Kidney (tissue), 14 donors: Measurements from ENCODE around the gene STAG2. TPM values are rescaled to one million over a fixed set of nuclear protein-coding genes. Genes with fewer than 3 reads are reported as not detected.

Experiments used
- DNase-seq, 5 donors: peaks; one replicate each; pipeline ENCODE4 v3.0.0-alpha.2; 2013 to 2020
- FAIRE-seq: peaks from 2 replicates; lab custom pipeline; 2012; peaks lifted over from hg19 to GRCh38; lab: Jason Lieb, UNC
- H3K27ac ChIP-seq, 2 donors: one replicate each; pipeline ENCODE4 v1.7.0; 2013; ENCODE audit warnings: low read depth in 2 of 2, low read length in 2 of 2, inconsistent platforms in 1 of 2
- H3K27me3 ChIP-seq: one replicate; pipeline ENCODE4 v1.7.1; 2013; ENCODE audit warnings: low read length, inconsistent platforms; ENCODE audit not compliant: control insufficient read depth, insufficient read depth
- H3K36me3 ChIP-seq, 3 donors: one replicate each; pipeline versions ENCODE4 v1.7.0 to v1.7.1; 2013; ENCODE audit warnings: low read length in 3 of 3, control low read depth in 1 of 3, inconsistent platforms in 1 of 3; ENCODE audit not compliant: insufficient read depth in 3 of 3, control insufficient read depth in 2 of 3
- H3K4me1 ChIP-seq, 3 donors: one replicate each; pipeline versions ENCODE4 v1.7.0 to v1.7.1; 2013; ENCODE audit warnings: low read length in 3 of 3, inconsistent platforms in 1 of 3, low read depth in 1 of 3; ENCODE audit not compliant: control insufficient read depth in 2 of 3, insufficient read depth in 2 of 3
- H3K4me3 ChIP-seq, 3 donors: one replicate each; pipeline versions ENCODE4 v1.7.0 to v1.8.1; 2013; ENCODE audit warnings: low read length in 3 of 3, control low read depth in 1 of 3, inconsistent platforms in 1 of 3
- H3K9ac ChIP-seq, 3 donors: one replicate each; pipeline versions ENCODE4 v1.7.0 to v1.7.1; 2013; ENCODE audit warnings: low read length in 3 of 3, control low read depth in 1 of 3, inconsistent platforms in 1 of 3
- H3K9me3 ChIP-seq, 3 donors: one replicate each; pipeline versions ENCODE4 v1.7.0 to v1.7.1; 2013; ENCODE audit warnings: low read length in 3 of 3, control low read depth in 1 of 3, inconsistent platforms in 1 of 3; ENCODE audit not compliant: control insufficient read depth in 2 of 3, insufficient read depth in 1 of 3
- CTCF ChIP-seq: IDR thresholded peaks from 3 replicates; pipeline ENCODE4 v1.5.1; 2012; ENCODE audit warnings: mild to moderate bottlenecking, moderate library complexity, borderline replicate concordance; ENCODE audit not compliant: insufficient read depth; ENCODE audit errors: extremely low read depth
- intact Hi-C: fragments of 100-400 bp; cut with DNase I; formaldehyde crosslinking; loops from one replicate; pipeline ENCODE4 v1.11.1; 2022
- polyA plus RNA-seq: library from polyadenylated mRNA; stranded (reverse); fragments of 350-450 nt; fragmentation: Illumina TruSeq; extraction: RNeasy Lipid Tissue Mini Kit (QIAGEN cat#74804); gene quantifications from one replicate; pipeline ENCODE4 v1.2.3, GENCODE V29; 2014; ENCODE audit warnings: low read depth, low replicate concordance; ENCODE audit not compliant: insufficient read depth
- total RNA-seq: library from RNA; stranded (reverse); fragmentation: NEBNext Ultra II Directional; extraction: Animal tissue kit (Norgen Biotek cat#: 25700); gene quantifications from one replicate; pipeline ENCODE4 v1.2.1, GENCODE V29; 2021
- donor health status: control.
- donor health status: control.
- donor health status: control.
- donor health status: control.
- donor health status: control.
- donor health status: DM: yes; HTN: yes; CAD: no.
- donor health status: Normal renal cell carcinoma (clear cell type).

Gene STAG2
- total and polyA plus RNA-seq, 2 donors from 2014 or later = 18.2 to 66.0 TPM

- intact Hi-C loops = no loop called here
- TF ChIP-seq CTCF = no peak
- no peaks in the 10 kb centered on the region for H3K27me3 ChIP-seq
- DNase-seq = no peak
- H3K9ac ChIP-seq = no peak overlapping the region
- no peak overlapping the region for H3K27ac ChIP-seq
- no peaks in the 10 kb centered on the region for H3K4me1 ChIP-seq
- no peak overlapping the region for H3K4me3 ChIP-seq
- no peak for FAIRE-seq
- no peaks in the 10 kb centered on the region for H3K36me3 ChIP-seq
- no peaks in the 10 kb centered on the region for H3K9me3 ChIP-seq
Observed at GRCh38 chrX:123986377-123986776, 24.9 kb downstream of the STAG2 start.

GRCh38 chrX:123988423-123989111 is 27.1 kb downstream of the STAG2 start:
- Histone ChIP-seq H3K36me3 (no peaks in the 10 kb centered on the region), H3K27ac (no peak overlapping the region), H3K4me3 (no peak overlapping the region), H3K9me3 (no peaks in the 10 kb centered on the region), H3K27me3 (no peaks in the 10 kb centered on the region), H3K4me1 (no peaks in the 10 kb centered on the region), H3K9ac (no peak overlapping the region)
- intact Hi-C loops = no loop called here
- TF ChIP-seq CTCF = no peak
- FAIRE-seq (no peak), DNase-seq (peak in 1 of 5 donors; percentile 5)

GRCh38 chrX:123989235-123989634 is 27.7 kb downstream of the STAG2 start:
- Histone ChIP-seq H3K27ac (no peak overlapping the region), H3K4me3 (no peak overlapping the region), H3K27me3 (no peaks in the 10 kb centered on the region), H3K36me3 (no peaks in the 10 kb centered on the region), H3K9me3 (no peaks in the 10 kb centered on the region), H3K4me1 (no peaks in the 10 kb centered on the region), H3K9ac (no peak overlapping the region)
- FAIRE-seq = peak; percentile 76
- no peak for TF ChIP-seq CTCF
- no peak for DNase-seq
- intact Hi-C loops = no loop called here
